HEK293 (cell line): ENCODE measurements around the gene PTPRK.

ENCODE experiments used
- CTCF ChIA-PET: fragments of 350-600 bp; formaldehyde crosslinking; extraction: SDS; loops from one replicate; lab custom pipeline; 2021; ENCODE audit warnings: antibody characterized with exemption; lab: Yijun Ruan, JAX
- POLR2A ChIA-PET: fragments of 300-600 bp; formaldehyde crosslinking; extraction: SDS; loops from one replicate; lab custom pipeline; 2020; ENCODE audit warnings: antibody characterized with exemption, inconsistent platforms; lab: Yijun Ruan, JAX
- H3K27ac ChIP-seq: fragments of 200-500 bp; sonication (Bioruptor generic); 2 replicates; pipeline ENCODE4 v1.5.1; 2014; ENCODE audit warnings: low read depth, low read length, control low read depth, inconsistent platforms; ENCODE audit errors: extremely low read depth
- H3K36me3 ChIP-seq, 2 experiments: fragments of 200-500 bp in 1 of 2; sonication (Bioruptor generic) in 1 of 2; 1 replicate in 1 of 2; 2 replicates in 1 of 2; pipeline ENCODE4 v1.5.1; 2014 to 2017; ENCODE audit warnings: inconsistent platforms in 2 of 2, low read length in 2 of 2; ENCODE audit not compliant: control insufficient read depth in 2 of 2, insufficient read depth in 1 of 2
- H3K4me1 ChIP-seq: fragments of 200-500 bp; sonication (Bioruptor generic); 2 replicates; pipeline ENCODE4 v1.5.1; 2014; ENCODE audit warnings: mild to moderate bottlenecking, low read length, inconsistent platforms; ENCODE audit not compliant: control insufficient read depth, insufficient read depth
- H3K4me3 ChIP-seq: 2 replicates; pipeline ENCODE4 v1.5.1; 2011; ENCODE audit warnings: low read depth, mild to moderate bottlenecking, control low read depth, low read length, moderate library complexity
- H3K9me3 ChIP-seq: fragments of 200-500 bp; sonication (Bioruptor generic); 2 replicates; pipeline ENCODE4 v1.5.1; 2014; ENCODE audit warnings: low read depth, low read length, inconsistent platforms; ENCODE audit not compliant: control insufficient read depth, insufficient read depth
- GFI1B ChIP-seq: fragments of 450-650 bp; formaldehyde crosslinking; IDR thresholded peaks from 2 replicates; pipeline ENCODE4 v1.5.1; 2016; ENCODE audit warnings: missing biosample characterization, missing genetic modification characterization
- SALL2 ChIP-seq: fragments of 450-650 bp; formaldehyde crosslinking; IDR thresholded peaks from 2 replicates; pipeline ENCODE4 v1.5.0; 2017; ENCODE audit warnings: missing biosample characterization, mild to moderate bottlenecking, missing genetic modification characterization, borderline replicate concordance
- YY2 ChIP-seq: fragments of 450-650 bp; formaldehyde crosslinking; IDR thresholded peaks from 2 replicates; pipeline ENCODE4 v1.5.1; 2016; ENCODE audit warnings: missing biosample characterization, missing genetic modification characterization
- ZNF24 ChIP-seq: fragments of 450-650 bp; formaldehyde crosslinking; IDR thresholded peaks from 2 replicates; pipeline ENCODE4 v1.5.1; 2016; ENCODE audit warnings: missing biosample characterization, missing genetic modification characterization
- ZNF341 ChIP-seq: fragments of 450-650 bp; formaldehyde crosslinking; IDR thresholded peaks from 2 replicates; pipeline ENCODE4; 2016; ENCODE audit warnings: low read depth, missing biosample characterization, missing genetic modification characterization
- ZNF354C ChIP-seq: fragments of 450-650 bp; formaldehyde crosslinking; IDR thresholded peaks from 2 replicates; pipeline ENCODE4 v1.5.1; 2016; ENCODE audit warnings: missing biosample characterization, missing genetic modification characterization, low read depth, borderline replicate concordance
- ZNF600 ChIP-seq: fragments of 450-650 bp; formaldehyde crosslinking; IDR thresholded peaks from 2 replicates; pipeline ENCODE4 v1.5.1; 2016; ENCODE audit warnings: missing biosample characterization, missing genetic modification characterization
- ZNF629 ChIP-seq: fragments of 450-650 bp; formaldehyde crosslinking; IDR thresholded peaks from 2 replicates; pipeline ENCODE4 v1.5.1; 2017; ENCODE audit warnings: missing biosample characterization, missing genetic modification characterization
- ZNF830 ChIP-seq: fragments of 450-650 bp; IDR thresholded peaks from 2 replicates; pipeline ENCODE4 v1.5.0; 2018; ENCODE audit warnings: missing biosample characterization, missing genetic modification characterization, low read depth, mild to moderate bottlenecking, moderate library complexity
- ZSCAN30 ChIP-seq: fragments of 450-650 bp; IDR thresholded peaks from 2 replicates; pipeline ENCODE4 v1.5.1; 2018; ENCODE audit warnings: missing biosample characterization, mild to moderate bottlenecking, missing genetic modification characterization, moderate library complexity
- ZXDB ChIP-seq: fragments of 450-650 bp; formaldehyde crosslinking; IDR thresholded peaks from 2 replicates; pipeline ENCODE4 v1.5.1; 2016; ENCODE audit warnings: missing biosample characterization, missing genetic modification characterization
- TF ChIP-seq, protein P1 (sequence below): fragments of 450-650 bp; formaldehyde crosslinking; IDR thresholded peaks from 2 replicates; pipeline ENCODE4 v1.5.1; 2016; ENCODE audit warnings: missing biosample characterization, missing genetic modification characterization
- TF ChIP-seq, protein P2 (sequence below): fragments of 450-650 bp; formaldehyde crosslinking; IDR thresholded peaks from 2 replicates; pipeline ENCODE4 v1.5.1; 2016; ENCODE audit warnings: missing biosample characterization, missing genetic modification characterization, borderline replicate concordance
- TF ChIP-seq, protein P3 (sequence below): fragments of 450-650 bp; formaldehyde crosslinking; IDR thresholded peaks from 2 replicates; pipeline ENCODE4 v1.5.1; 2016; ENCODE audit warnings: missing biosample characterization, missing genetic modification characterization, low read depth
- TF ChIP-seq, protein P4 (sequence below): fragments of 450-650 bp; formaldehyde crosslinking; IDR thresholded peaks from 2 replicates; pipeline ENCODE4 v1.5.1; 2016; ENCODE audit warnings: missing biosample characterization, missing genetic modification characterization

The PTPRK gene

DNA sequence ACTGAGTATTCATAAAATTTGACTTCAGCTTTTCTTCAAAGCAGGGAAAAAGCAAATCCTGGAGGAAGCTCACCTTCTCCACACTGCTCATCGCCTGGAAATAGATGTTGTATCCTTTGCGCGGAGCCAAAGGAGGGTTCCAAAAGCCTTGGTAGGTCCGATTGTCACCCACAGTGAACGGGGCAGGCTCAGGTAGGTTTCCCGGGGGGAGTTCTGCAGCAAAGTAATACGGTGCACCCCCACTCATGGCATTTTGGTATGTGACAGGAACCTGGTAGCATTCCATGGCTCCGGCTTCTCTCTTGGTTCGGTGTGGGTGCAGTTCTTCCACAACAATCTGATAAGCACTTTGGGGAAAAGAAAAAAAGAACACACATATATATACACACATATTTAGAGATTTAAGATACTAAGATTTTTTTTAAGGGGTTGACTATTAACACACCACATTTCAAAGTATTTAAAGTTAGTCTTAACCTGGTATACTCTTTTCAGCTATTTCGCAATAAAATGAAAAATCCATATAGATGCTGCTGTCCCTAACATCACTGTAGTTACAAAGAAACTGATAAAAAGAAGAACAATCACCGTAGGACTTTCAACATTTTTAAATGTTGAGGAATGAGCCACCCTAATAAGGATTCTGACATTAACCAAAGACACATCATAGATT is 452.8 kb downstream of the PTPRK start:
- POLR2A ChIA-PET, result no interaction called here
- Histone ChIP-seq H3K27ac (no peak overlapping the region), H3K9me3 (no peaks in the 10 kb centered on the region), H3K4me3 (no peak overlapping the region), H3K36me3 (no peaks in the 10 kb centered on the region), H3K4me1 (peaks cover 24% of the 10 kb centered on the region)
- TF ChIP-seq ZNF830 (tag by site-specific recombination) (no peak), ZNF341 (tag by site-specific recombination) (no peak)
- TF ChIP-seq, protein P1, sequence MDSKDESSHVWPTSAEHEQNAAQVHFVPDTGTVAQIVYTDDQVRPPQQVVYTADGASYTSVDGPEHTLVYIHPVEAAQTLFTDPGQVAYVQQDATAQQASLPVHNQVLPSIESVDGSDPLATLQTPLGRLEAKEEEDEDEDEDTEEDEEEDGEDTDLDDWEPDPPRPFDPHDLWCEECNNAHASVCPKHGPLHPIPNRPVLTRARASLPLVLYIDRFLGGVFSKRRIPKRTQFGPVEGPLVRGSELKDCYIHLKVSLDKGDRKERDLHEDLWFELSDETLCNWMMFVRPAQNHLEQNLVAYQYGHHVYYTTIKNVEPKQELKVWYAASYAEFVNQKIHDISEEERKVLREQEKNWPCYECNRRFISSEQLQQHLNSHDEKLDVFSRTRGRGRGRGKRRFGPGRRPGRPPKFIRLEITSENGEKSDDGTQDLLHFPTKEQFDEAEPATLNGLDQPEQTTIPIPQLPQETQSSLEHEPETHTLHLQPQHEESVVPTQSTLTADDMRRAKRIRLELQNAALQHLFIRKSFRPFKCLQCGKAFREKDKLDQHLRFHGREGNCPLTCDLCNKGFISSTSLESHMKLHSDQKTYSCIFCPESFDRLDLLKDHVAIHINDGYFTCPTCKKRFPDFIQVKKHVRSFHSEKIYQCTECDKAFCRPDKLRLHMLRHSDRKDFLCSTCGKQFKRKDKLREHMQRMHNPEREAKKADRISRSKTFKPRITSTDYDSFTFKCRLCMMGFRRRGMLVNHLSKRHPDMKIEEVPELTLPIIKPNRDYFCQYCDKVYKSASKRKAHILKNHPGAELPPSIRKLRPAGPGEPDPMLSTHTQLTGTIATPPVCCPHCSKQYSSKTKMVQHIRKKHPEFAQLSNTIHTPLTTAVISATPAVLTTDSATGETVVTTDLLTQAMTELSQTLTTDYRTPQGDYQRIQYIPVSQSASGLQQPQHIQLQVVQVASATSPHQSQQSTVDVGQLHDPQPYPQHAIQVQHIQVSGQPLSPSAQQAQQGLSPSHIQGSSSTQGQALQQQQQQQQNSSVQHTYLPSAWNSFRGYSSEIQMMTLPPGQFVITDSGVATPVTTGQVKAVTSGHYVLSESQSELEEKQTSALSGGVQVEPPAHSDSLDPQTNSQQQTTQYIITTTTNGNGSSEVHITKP (tag by site-specific recombination), result peak; percentile 59
- TF ChIP-seq, protein P2, sequence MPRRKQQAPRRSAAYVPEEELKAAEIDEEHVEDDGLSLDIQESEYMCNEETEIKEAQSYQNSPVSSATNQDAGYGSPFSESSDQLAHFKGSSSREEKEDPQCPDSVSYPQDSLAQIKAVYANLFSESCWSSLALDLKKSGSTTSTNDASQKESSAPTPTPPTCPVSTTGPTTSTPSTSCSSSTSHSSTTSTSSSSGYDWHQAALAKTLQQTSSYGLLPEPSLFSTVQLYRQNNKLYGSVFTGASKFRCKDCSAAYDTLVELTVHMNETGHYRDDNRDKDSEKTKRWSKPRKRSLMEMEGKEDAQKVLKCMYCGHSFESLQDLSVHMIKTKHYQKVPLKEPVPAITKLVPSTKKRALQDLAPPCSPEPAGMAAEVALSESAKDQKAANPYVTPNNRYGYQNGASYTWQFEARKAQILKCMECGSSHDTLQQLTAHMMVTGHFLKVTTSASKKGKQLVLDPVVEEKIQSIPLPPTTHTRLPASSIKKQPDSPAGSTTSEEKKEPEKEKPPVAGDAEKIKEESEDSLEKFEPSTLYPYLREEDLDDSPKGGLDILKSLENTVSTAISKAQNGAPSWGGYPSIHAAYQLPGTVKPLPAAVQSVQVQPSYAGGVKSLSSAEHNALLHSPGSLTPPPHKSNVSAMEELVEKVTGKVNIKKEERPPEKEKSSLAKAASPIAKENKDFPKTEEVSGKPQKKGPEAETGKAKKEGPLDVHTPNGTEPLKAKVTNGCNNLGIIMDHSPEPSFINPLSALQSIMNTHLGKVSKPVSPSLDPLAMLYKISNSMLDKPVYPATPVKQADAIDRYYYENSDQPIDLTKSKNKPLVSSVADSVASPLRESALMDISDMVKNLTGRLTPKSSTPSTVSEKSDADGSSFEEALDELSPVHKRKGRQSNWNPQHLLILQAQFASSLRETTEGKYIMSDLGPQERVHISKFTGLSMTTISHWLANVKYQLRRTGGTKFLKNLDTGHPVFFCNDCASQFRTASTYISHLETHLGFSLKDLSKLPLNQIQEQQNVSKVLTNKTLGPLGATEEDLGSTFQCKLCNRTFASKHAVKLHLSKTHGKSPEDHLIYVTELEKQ (tag by site-specific recombination), result no peak
- CTCF ChIA-PET, result no interaction called here

DNA sequence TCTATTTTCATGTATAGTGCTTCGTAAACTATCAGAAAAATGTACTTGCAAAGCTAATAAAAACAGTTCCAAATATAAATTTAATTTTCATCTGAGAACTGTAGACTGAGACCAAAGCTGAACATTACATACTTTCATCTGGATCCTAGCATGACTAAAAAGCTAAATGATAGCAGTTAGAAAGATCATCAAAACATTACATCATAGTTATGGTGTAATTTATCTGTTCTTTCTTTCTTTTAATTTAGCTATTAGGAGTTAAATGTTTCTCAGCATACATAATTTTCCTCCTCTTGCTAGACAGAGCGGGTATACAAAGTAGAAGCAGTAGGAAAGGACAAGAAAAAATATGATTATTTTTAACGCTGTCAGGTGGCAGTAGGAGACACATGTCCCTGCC is 455.3 kb downstream of the PTPRK start:
- POLR2A ChIA-PET, result interaction anchor here (0.5 kb wide), 1 partner anchor 42 kb away, joined by 3 read pairs; no protein-coding TSS in a partner anchor
- H3K27ac ChIP-seq, result no peak overlapping the region
- CTCF ChIA-PET, result no interaction called here

More for the DNA sequence above, 455.3 kb downstream of the PTPRK start:
- Histone ChIP-seq H3K4me1 (peaks cover 24% of the 10 kb centered on the region), H3K36me3 (no peaks in the 10 kb centered on the region), H3K9me3 (no peaks in the 10 kb centered on the region), H3K4me3 (no peak overlapping the region)
- no peak for TF ChIP-seq SALL2
- TF ChIP-seq, protein P3, sequence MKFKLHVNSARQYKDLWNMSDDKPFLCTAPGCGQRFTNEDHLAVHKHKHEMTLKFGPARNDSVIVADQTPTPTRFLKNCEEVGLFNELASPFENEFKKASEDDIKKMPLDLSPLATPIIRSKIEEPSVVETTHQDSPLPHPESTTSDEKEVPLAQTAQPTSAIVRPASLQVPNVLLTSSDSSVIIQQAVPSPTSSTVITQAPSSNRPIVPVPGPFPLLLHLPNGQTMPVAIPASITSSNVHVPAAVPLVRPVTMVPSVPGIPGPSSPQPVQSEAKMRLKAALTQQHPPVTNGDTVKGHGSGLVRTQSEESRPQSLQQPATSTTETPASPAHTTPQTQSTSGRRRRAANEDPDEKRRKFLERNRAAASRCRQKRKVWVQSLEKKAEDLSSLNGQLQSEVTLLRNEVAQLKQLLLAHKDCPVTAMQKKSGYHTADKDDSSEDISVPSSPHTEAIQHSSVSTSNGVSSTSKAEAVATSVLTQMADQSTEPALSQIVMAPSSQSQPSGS (tag by site-specific recombination), result peak; percentile 90
- TF ChIP-seq YY2 (tag by site-specific recombination), result no peak
- no peak for TF ChIP-seq ZSCAN30
- no peak for TF ChIP-seq ZXDB
- no peak for TF ChIP-seq ZNF600
- TF ChIP-seq ZNF629 (tag by site-specific recombination), result 0 out of 2 replicates have a peak, but pooled peaks have one; percentile 25
- TF ChIP-seq, protein P4, sequence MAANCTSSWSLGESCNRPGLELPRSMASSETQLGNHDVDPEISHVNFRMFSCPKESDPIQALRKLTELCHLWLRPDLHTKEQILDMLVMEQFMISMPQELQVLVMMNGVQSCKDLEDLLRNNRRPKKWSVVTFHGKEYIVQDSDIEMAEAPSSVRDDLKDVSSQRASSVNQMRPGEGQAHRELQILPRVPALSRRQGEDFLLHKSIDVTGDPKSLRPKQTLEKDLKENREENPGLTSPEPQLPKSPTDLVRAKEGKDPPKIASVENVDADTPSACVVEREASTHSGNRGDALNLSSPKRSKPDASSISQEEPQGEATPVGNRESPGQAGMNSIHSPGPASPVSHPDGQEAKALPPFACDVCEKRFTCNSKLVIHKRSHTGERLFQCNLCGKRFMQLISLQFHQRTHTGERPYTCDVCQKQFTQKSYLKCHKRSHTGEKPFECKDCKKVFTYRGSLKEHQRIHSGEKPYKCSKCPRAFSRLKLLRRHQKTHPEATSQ, result no peak
- no peak for TF ChIP-seq ZNF24 (tag by site-specific recombination)
- no peak for TF ChIP-seq GFI1B (tag by site-specific recombination)
- TF ChIP-seq ZNF354C (tag by site-specific recombination), result no peak
